Liver (tissue), 9 donors: ENCODE data around the gene SERP2. TPM values are rescaled to one million over a fixed set of nuclear protein-coding genes. Genes with fewer than 3 reads are reported as not detected.

Experiments used
- DNase-seq: peaks from one replicate; pipeline ENCODE4 v3.0.0-alpha.2; 2017; ENCODE audit warnings: low spot score
- H3K27ac ChIP-seq, 2 donors: one replicate each; pipeline ENCODE4 v1.7.0; 2013; ENCODE audit warnings: inconsistent platforms in 2 of 2, low read length in 2 of 2, control low read depth in 1 of 2, low read depth in 1 of 2, mild to moderate bottlenecking in 1 of 2
- H3K27me3 ChIP-seq, 4 donors: one replicate each; pipeline versions ENCODE4 v1.6.1 to v1.7.0; 2013; ENCODE audit warnings: low read length in 3 of 4, inconsistent platforms in 1 of 4, mild to moderate bottlenecking in 1 of 4, moderate library complexity in 1 of 4; ENCODE audit not compliant: control insufficient read depth in 4 of 4, insufficient read depth in 4 of 4
- H3K36me3 ChIP-seq, 4 donors: one replicate each; pipeline versions ENCODE4 v1.6.1 to v1.7.0; 2013; ENCODE audit warnings: low read length in 3 of 4, mild to moderate bottlenecking in 3 of 4, low read depth in 1 of 4, moderate library complexity in 1 of 4; ENCODE audit not compliant: control insufficient read depth in 4 of 4, insufficient read depth in 3 of 4
- H3K4me1 ChIP-seq, 4 donors: one replicate each; pipeline versions ENCODE4 v1.6.1 to v1.7.0; 2013; ENCODE audit warnings: low read length in 3 of 4, mild to moderate bottlenecking in 3 of 4, moderate library complexity in 1 of 4; ENCODE audit not compliant: control insufficient read depth in 4 of 4, insufficient read depth in 4 of 4
- H3K4me3 ChIP-seq, 3 donors: one replicate each; pipeline versions ENCODE4 v1.6.1 to v1.7.0; 2013; ENCODE audit warnings: low read length in 3 of 3, control low read depth in 1 of 3, low read depth in 1 of 3, mild to moderate bottlenecking in 1 of 3
- H3K9ac ChIP-seq, 2 donors: one replicate each; pipeline ENCODE4 v1.7.0; 2013; ENCODE audit warnings: low read length in 2 of 2, mild to moderate bottlenecking in 2 of 2, moderate library complexity in 2 of 2, control low read depth in 1 of 2, low read depth in 1 of 2
- H3K9me3 ChIP-seq, 4 donors: one replicate each; pipeline versions ENCODE4 v1.6.1 to v1.7.0; 2013; ENCODE audit warnings: low read length in 3 of 4; ENCODE audit not compliant: control insufficient read depth in 4 of 4
- ATF3 ChIP-seq: IDR thresholded peaks from 2 replicates; pipeline ENCODE4 v1.6.1; 2016; ENCODE audit warnings: antibody characterized with exemption
- EGR1 ChIP-seq, 2 donors: IDR thresholded peaks; 2 replicates each; pipeline ENCODE4 v1.6.1; 2016 to 2018; ENCODE audit warnings: antibody characterized with exemption in 2 of 2, low read depth in 2 of 2
- FOXA2 ChIP-seq: IDR thresholded peaks from 2 replicates; pipeline ENCODE4 v1.6.1; 2016; ENCODE audit warnings: antibody characterized with exemption
- HNF4A ChIP-seq, 2 donors: conservative IDR thresholded peaks; 2 replicates each; pipeline ENCODE4 v1.6.1; 2016; ENCODE audit warnings: antibody characterized with exemption in 2 of 2, mild to moderate bottlenecking in 2 of 2
- NR2F2 ChIP-seq: IDR thresholded peaks from 2 replicates; pipeline ENCODE4 v1.6.1; 2016; ENCODE audit warnings: antibody characterized with exemption
- RAD21 ChIP-seq, 2 donors: IDR thresholded peaks; 2 replicates each; pipeline ENCODE4 v1.6.1; 2016; ENCODE audit warnings: antibody characterized with exemption in 2 of 2, mild to moderate bottlenecking in 2 of 2
- REST ChIP-seq: IDR thresholded peaks from 2 replicates; pipeline ENCODE4 v1.6.1; 2016; ENCODE audit warnings: antibody characterized with exemption, mild to moderate bottlenecking
- RXRA ChIP-seq, 2 donors: IDR thresholded peaks; 2 replicates each; pipeline ENCODE4 v1.6.1; 2017 to 2018; ENCODE audit warnings: antibody characterized with exemption in 2 of 2, mild to moderate bottlenecking in 1 of 2
- YY1 ChIP-seq: IDR thresholded peaks from 2 replicates; pipeline ENCODE4 v1.6.1; 2016; ENCODE audit warnings: antibody characterized with exemption, mild to moderate bottlenecking
- ZBTB33 ChIP-seq: IDR thresholded peaks from 2 replicates; pipeline ENCODE4 v1.6.1; 2016; ENCODE audit warnings: antibody characterized with exemption
- WGBS: extraction: QIAGEN DNeasy Blood & Tissue Kit; methylation state at CpG from one replicate; pipeline ENCODE4 v1.1.7; 2013; 5-methylcytosine and 5-hydroxymethylcytosine counted together
- polyA plus RNA-seq, 2 donors: library from polyadenylated mRNA; stranded (reverse) in 1 of 2; unstranded in 1 of 2; fragments of 200-250 nt in 1 of 2; fragments of >200 nt in 1 of 2; fragmentation: Nextera tagmentation in 1 of 2; extraction: Ambion mirVana in 1 of 2; gene quantifications; one replicate each; pipeline versions ENCODE4 v1.2.1 to v1.2.3, GENCODE V29; 2013 to 2015
- total RNA-seq, 2 donors: library from RNA; depleted of rRNA; stranded (reverse); fragments of >200 nt; gene quantifications; one replicate each; pipeline ENCODE4 v1.2.3, GENCODE V29; 2014
- donor health status: healthy.
- donor health status: healthy.
- donor health status: healthy.
- donor health status: healthy.
- donor health status: healthy.

The SERP2 gene
- total and polyA plus RNA-seq, 4 donors, result 2.0 to 4.6 (median 3.6) TPM

- Histone ChIP-seq H3K9ac (no peak overlapping the region), H3K4me3 (no peak overlapping the region), H3K4me1 (peaks cover 3 to 28% (median 9%) of the 10 kb centered on the region in 4 donors), H3K27ac (peak overlapping the region in 1 of 2 donors; percentile 57), H3K27me3 (no peaks in the 10 kb centered on the region), H3K9me3 (no peaks in the 10 kb centered on the region), H3K36me3 (no peaks in the 10 kb centered on the region)
- TF ChIP-seq NR2F2 (no peak), ZBTB33 (no peak), REST (no peak), RAD21 (IDR thresholded peaks at IDR 0.05) (no peak), HNF4A (conservative IDR thresholded peaks at IDR 0.05) (no peak), RXRA (IDR thresholded peaks at IDR 0.05) (no peak), ATF3 (no peak)
- DNase-seq, result no peak
- WGBS, result 88% methylated on average over 8 of the region's 8 CpGs
These were observed 22.5 kb downstream of the SERP2 start for GRCh38 chr13:44395976-44396694.

- peak overlapping the region; percentile 9 to 57 for H3K27ac ChIP-seq
- H3K4me1 ChIP-seq, result peaks cover 6 to 31% (median 12%) of the 10 kb centered on the region in 4 donors
- peak overlapping the region in 1 of 2 donors; percentile 12 for H3K9ac ChIP-seq
- no peaks in the 10 kb centered on the region for H3K36me3 ChIP-seq
- H3K9me3 ChIP-seq, result no peaks in the 10 kb centered on the region
- TF ChIP-seq RAD21 (IDR thresholded peaks at IDR 0.05), result peak in 1 of 2 donors; percentile 40
- no peak for TF ChIP-seq EGR1 (IDR thresholded peaks at IDR 0.05; ENCODE audit: low read depth in 2 of 2)
- TF ChIP-seq YY1, result peak; percentile 29
- TF ChIP-seq FOXA2, result no peak
- peak; percentile 56 for TF ChIP-seq NR2F2
- peak; percentile 68 to 84 for TF ChIP-seq RXRA (IDR thresholded peaks at IDR 0.05)
- peak; percentile 15 for TF ChIP-seq REST
- WGBS, result 51% methylated on average over 26 of the region's 26 CpGs
- peak overlapping the region in 1 of 3 donors; percentile 2 for H3K4me3 ChIP-seq
- H3K27me3 ChIP-seq, result no peaks in the 10 kb centered on the region
- no peak for DNase-seq
These were observed 23.3 kb downstream of the SERP2 start for GRCh38 chr13:44396701-44397580.
